Endothelial cell of umbilical vein (primary cell): ENCODE results near the gene ALDH5A1. TPM values are rescaled to one million over a fixed set of nuclear protein-coding genes. Genes with fewer than 3 reads are reported as not detected.

Experiments
- BruUV-seq: library from RNA; stranded (reverse); fragments of 400-500 nt; replicated peaks from 2 replicates; lab custom pipeline; 2021; lab: Mats Ljungman, UMichigan
- CTCF ChIA-PET: fragments of 300-600, 350-600 bp; sonication (Branson Sonifier 250); formaldehyde crosslinking; loops from one replicate; lab custom pipeline; 2021; ENCODE audit warnings: antibody characterized with exemption, inconsistent platforms; lab: Charles Lee
- POLR2A ChIA-PET: fragments of 300-600, 350-600 bp; sonication (Branson Sonifier 250); formaldehyde crosslinking; loops from one replicate; lab custom pipeline; 2021; ENCODE audit warnings: antibody characterized with exemption, inconsistent platforms; lab: Charles Lee
- DNase-seq: peaks from one replicate; pipeline ENCODE4 v3.0.0-alpha.2; 2011; ENCODE audit warnings: low read depth, low spot score
- FAIRE-seq: peaks from 2 replicates; lab custom pipeline; 2011; peaks lifted over from hg19 to GRCh38; lab: Jason Lieb, UNC
- H2AFZ ChIP-seq: 2 replicates; pipeline ENCODE4 v1.6.0; 2012; ENCODE audit warnings: low read depth, low read length, control low read depth, inconsistent platforms
- H3K27ac ChIP-seq: 2 replicates; pipeline ENCODE4 v1.5.1; 2011; ENCODE audit warnings: low read depth, mild to moderate bottlenecking, control low read depth, low read length, moderate library complexity; ENCODE audit not compliant: insufficient read depth
- H3K27me3 ChIP-seq, 2 experiments: 2 replicates each; pipeline versions ENCODE4 v1.6.0 to v1.6.1; 2011; ENCODE audit warnings: low read length in 2 of 2, mixed read lengths in 1 of 2; ENCODE audit not compliant: control insufficient read depth in 2 of 2, insufficient read depth in 2 of 2
- H3K36me3 ChIP-seq, 2 experiments: 2 replicates in 1 of 2; 3 replicates in 1 of 2; pipeline ENCODE4 v1.5.1; 2011; ENCODE audit warnings: low read length in 2 of 2, mild to moderate bottlenecking in 1 of 2, moderate library complexity in 1 of 2; ENCODE audit not compliant: control insufficient read depth in 2 of 2, insufficient read depth in 2 of 2; ENCODE audit errors: extremely low read depth in 1 of 2
- H3K4me1 ChIP-seq: 3 replicates; pipeline ENCODE4 v1.5.1; 2011; ENCODE audit warnings: mild to moderate bottlenecking, low read length; ENCODE audit not compliant: control insufficient read depth, insufficient read depth; ENCODE audit errors: extremely low read depth
- H3K4me2 ChIP-seq: 2 replicates; pipeline ENCODE4 v1.6.1; 2011; ENCODE audit warnings: low read length, control low read depth, mixed read lengths; ENCODE audit not compliant: insufficient read depth
- H3K4me3 ChIP-seq, 3 experiments: fragments of 200-600 bp in 1 of 3; sonication (generic), shearing (Covaris generic) in 1 of 3; replicated peaks in 1 of 3; 2 replicates each; pipeline ENCODE4 v1.5.1; 2011 to 2016; ENCODE audit warnings: control low read depth in 3 of 3, low read length in 3 of 3, mild to moderate bottlenecking in 2 of 3, inconsistent platforms in 1 of 3, low read depth in 1 of 3, moderate library complexity in 1 of 3; ENCODE audit not compliant: insufficient read depth in 1 of 3
- H3K79me2 ChIP-seq: 2 replicates; pipeline ENCODE4 v1.6.0; 2012; ENCODE audit warnings: low read length, inconsistent platforms; ENCODE audit not compliant: control insufficient read depth, insufficient read depth
- H3K9ac ChIP-seq: replicated peaks from 2 replicates; pipeline ENCODE3; 2011; ENCODE audit warnings: low read length, control low read depth; ENCODE audit not compliant: insufficient read depth; ENCODE audit errors: extremely low read depth
- H3K9me1 ChIP-seq: replicated peaks from 3 replicates; pipeline ENCODE4 v1.6.0; 2011; ENCODE audit warnings: mild to moderate bottlenecking, low read length; ENCODE audit not compliant: control insufficient read depth, insufficient read depth; ENCODE audit errors: extremely low read depth
- H3K9me3 ChIP-seq: replicated peaks from 2 replicates; pipeline ENCODE4 v1.5.1; 2012; ENCODE audit warnings: low read length, inconsistent platforms; ENCODE audit not compliant: control insufficient read depth, insufficient read depth
- H4K20me1 ChIP-seq: replicated peaks from 2 replicates; pipeline ENCODE3; 2011; ENCODE audit warnings: mild to moderate bottlenecking, low read length; ENCODE audit not compliant: control insufficient read depth, insufficient read depth; ENCODE audit errors: extremely low read depth
- CTCF ChIP-seq, 2 donors: IDR thresholded peaks; 1 replicate in 1 of 2; 2 replicates in 1 of 2; pipeline ENCODE4 v1.5.1; 2011; ENCODE audit warnings: low read length in 2 of 2, mild to moderate bottlenecking in 2 of 2, moderate library complexity in 2 of 2, control low read depth in 1 of 2, inconsistent platforms in 1 of 2, low read depth in 1 of 2; ENCODE audit not compliant: insufficient read depth in 1 of 2; ENCODE audit errors: extremely low read depth in 1 of 2
- EZH2 ChIP-seq: IDR thresholded peaks from 2 replicates; pipeline ENCODE4 v1.6.1; 2012; ENCODE audit warnings: borderline replicate concordance, low read depth, mild to moderate bottlenecking, moderate library complexity, low read length, inconsistent platforms; ENCODE audit not compliant: severe bottlenecking
- FOS ChIP-seq: IDR thresholded peaks from 2 replicates; pipeline ENCODE4 v1.6.1; 2011; ENCODE audit warnings: mild to moderate bottlenecking, low read length, moderate library complexity, borderline replicate concordance; ENCODE audit not compliant: insufficient read depth
- GATA2 ChIP-seq: IDR thresholded peaks from 2 replicates; pipeline ENCODE4 v1.7.0; 2011; ENCODE audit warnings: low read depth, mild to moderate bottlenecking, moderate library complexity, mixed read lengths, low read length; ENCODE audit not compliant: insufficient read length, insufficient read depth
- JUN ChIP-seq: IDR thresholded peaks from 2 replicates; pipeline ENCODE4 v1.6.1; 2011; ENCODE audit warnings: borderline replicate concordance, low read depth; ENCODE audit not compliant: insufficient read length, insufficient read depth
- MAX ChIP-seq: IDR thresholded peaks from 2 replicates; pipeline ENCODE4 v1.6.1; 2011; ENCODE audit not compliant: insufficient read depth, insufficient read length
- MYC ChIP-seq: IDR thresholded peaks from one replicate; pipeline ENCODE4 v1.6.1; 2011; ENCODE audit warnings: mild to moderate bottlenecking, low read depth, low read length
- POLR2A ChIP-seq: IDR thresholded peaks from 2 replicates; pipeline ENCODE4 v1.6.1; 2012; ENCODE audit warnings: low read depth, mild to moderate bottlenecking, control low read depth, low read length
- POLR2AphosphoS5 ChIP-seq: IDR thresholded peaks from 2 replicates; pipeline ENCODE4 v1.6.1; 2012; ENCODE audit warnings: low read depth, mild to moderate bottlenecking, control low read depth, low read length, moderate library complexity; ENCODE audit not compliant: insufficient read depth
- dilution Hi-C: fragments of 300-500 bp; cut with MboI; formaldehyde crosslinking; loops from one replicate; pipeline ENCODE4 v1.15.0; 2019; ENCODE audit warnings: low sequenced_read_pairs; ENCODE audit not compliant: extremely low pct_ligation_motif_present
- intact Hi-C: fragments of 100-400 bp; cut with micrococcal nuclease; formaldehyde crosslinking; loops from one replicate; pipeline ENCODE4 v1.10.0; 2022
- polyA plus RNA-seq, 4 experiments: library from polyadenylated mRNA; depleted of rRNA in 3 of 4; stranded (reverse) in 3 of 4; unstranded in 1 of 4; fragments of >200 nt; gene quantifications; 2 replicates each; pipeline versions ENCODE4 v1.2.1 to v1.2.3, GENCODE V29; 2011 to 2012; ENCODE audit warnings: missing spikeins in 1 of 4
- total RNA-seq: library from RNA; stranded (reverse); gene quantifications from 2 replicates; pipeline ENCODE4 v1.2.3, GENCODE V29; 2021

Gene ALDH5A1
- total and polyA plus RNA-seq, 2 donors (not counting 3 experiments of a cell fraction or from before 2014, with no cell fraction given): 0.51 to 1.1 TPM

GRCh38 chr6:24576447-24576846 is 81.7 kb downstream of the ALDH5A1 start:
- H3K79me2 ChIP-seq: no peaks in the 10 kb centered on the region
- H3K4me1 ChIP-seq: no peaks in the 10 kb centered on the region
- FAIRE-seq (no peak), DNase-seq (no peak)
- H3K27me3 ChIP-seq: peaks cover 2% of the 10 kb centered on the region in 2 experiments
- H4K20me1 ChIP-seq: no peaks in the 10 kb centered on the region
- intact Hi-C loops (no loop called here), dilution Hi-C loops (no loop called here)
- H3K9ac ChIP-seq: no peak overlapping the region
- TF ChIP-seq CTCF (IDR thresholded peaks at IDR 0.05; ENCODE audit: extremely low read depth in 1 of 2, insufficient read depth in 1 of 2, low read depth in 1 of 2, low read length in 2 of 2) (no peak), GATA2 (no peak), POLR2AphosphoS5 (no peak), MAX (no peak), MYC (no peak), FOS (no peak), EZH2 (no peak), POLR2A (no peak), JUN (no peak)
- H3K9me3 ChIP-seq: no peaks in the 10 kb centered on the region
- H2AFZ ChIP-seq: no peak overlapping the region
- no peak overlapping the region for H3K27ac ChIP-seq
- H3K36me3 ChIP-seq: no peaks in the 10 kb centered on the region
- ChIA-PET POLR2A (no interaction called here), CTCF (interaction anchor here (0.6 to 1.0 kb wide), 3 partner anchors 15 to 494 kb away, joined by 3 read pairs; no protein-coding TSS in a partner anchor)
- H3K9me1 ChIP-seq: no peaks in the 10 kb centered on the region
- H3K4me2 ChIP-seq: no peak overlapping the region
- no TSS peak for BruUV-seq
- H3K4me3 ChIP-seq: no peak overlapping the region
